NOMO-1 (cell line): ENCODE data around the gene POU2AF2.

Experiments
- DNase-seq, 2 experiments: peaks; one replicate each; lab custom pipeline; 2025; ENCODE audit not compliant: unreplicated experiment in 2 of 2; lab: John Stamatoyannopoulos, UW

The POU2AF2 gene

GRCh38 chr11:111327908-111328624 is 82.5 kb downstream of the POU2AF2 start:
- no peak for DNase-seq

GRCh38 chr11:111329306-111330204 is 84.0 kb downstream of the POU2AF2 start:
- no peak for DNase-seq

- DNase-seq, result no peak
These were observed 84.8 kb downstream of the POU2AF2 start for GRCh38 chr11:111330234-111330893.

GRCh38 chr11:111331711-111332479 is 86.4 kb downstream of the POU2AF2 start:
- DNase-seq, result no peak

GRCh38 chr11:111334532-111335502 is 89.3 kb downstream of the POU2AF2 start:
- no peak for DNase-seq

- no peak for DNase-seq
These were observed 90.0 kb downstream of the POU2AF2 start for GRCh38 chr11:111335549-111335948.
